Measurements from ENCODE around the gene CBR3.
A peak's percentile ranks its signal among the peaks of the same experiment; 100 is the strongest.

CBR3 gene

GRCh38 chr21:36134803-36135390 lies at the start of gene CBR3 (continued):
- TF ChIP-seq, protein P1, sequence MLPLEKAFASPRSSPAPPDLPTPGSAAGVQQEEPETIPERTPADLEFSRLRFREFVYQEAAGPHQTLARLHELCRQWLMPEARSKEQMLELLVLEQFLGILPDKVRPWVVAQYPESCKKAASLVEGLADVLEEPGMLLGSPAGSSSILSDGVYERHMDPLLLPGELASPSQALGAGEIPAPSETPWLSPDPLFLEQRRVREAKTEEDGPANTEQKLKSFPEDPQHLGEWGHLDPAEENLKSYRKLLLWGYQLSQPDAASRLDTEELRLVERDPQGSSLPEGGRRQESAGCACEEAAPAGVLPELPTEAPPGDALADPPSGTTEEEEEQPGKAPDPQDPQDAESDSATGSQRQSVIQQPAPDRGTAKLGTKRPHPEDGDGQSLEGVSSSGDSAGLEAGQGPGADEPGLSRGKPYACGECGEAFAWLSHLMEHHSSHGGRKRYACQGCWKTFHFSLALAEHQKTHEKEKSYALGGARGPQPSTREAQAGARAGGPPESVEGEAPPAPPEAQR (tag by site-specific recombination; IDR thresholded peaks at IDR 0.05), result no peak
- no peak for TF ChIP-seq TCF7L2 (IDR thresholded peaks at IDR 0.05; ENCODE audit: borderline replicate concordance, low read depth, low read length)
- TF ChIP-seq ZNF677 (tag by site-specific recombination; IDR thresholded peaks at IDR 0.05), result no peak
- TF ChIP-seq RBAK (tag by site-specific recombination; IDR thresholded peaks at IDR 0.05), result no peak
- 0 out of 2 replicates have a peak, but pooled peaks have one; percentile 13 for TF ChIP-seq ZNF416 (tag by site-specific recombination; IDR thresholded peaks at IDR 0.05)
- TF ChIP-seq KLF16 (tag by site-specific recombination; IDR thresholded peaks at IDR 0.05), result peak; percentile 14; the same call in 1 of the 2 replicates
- TF ChIP-seq, protein P2, sequence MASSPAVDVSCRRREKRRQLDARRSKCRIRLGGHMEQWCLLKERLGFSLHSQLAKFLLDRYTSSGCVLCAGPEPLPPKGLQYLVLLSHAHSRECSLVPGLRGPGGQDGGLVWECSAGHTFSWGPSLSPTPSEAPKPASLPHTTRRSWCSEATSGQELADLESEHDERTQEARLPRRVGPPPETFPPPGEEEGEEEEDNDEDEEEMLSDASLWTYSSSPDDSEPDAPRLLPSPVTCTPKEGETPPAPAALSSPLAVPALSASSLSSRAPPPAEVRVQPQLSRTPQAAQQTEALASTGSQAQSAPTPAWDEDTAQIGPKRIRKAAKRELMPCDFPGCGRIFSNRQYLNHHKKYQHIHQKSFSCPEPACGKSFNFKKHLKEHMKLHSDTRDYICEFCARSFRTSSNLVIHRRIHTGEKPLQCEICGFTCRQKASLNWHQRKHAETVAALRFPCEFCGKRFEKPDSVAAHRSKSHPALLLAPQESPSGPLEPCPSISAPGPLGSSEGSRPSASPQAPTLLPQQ (tag by site-specific recombination; IDR thresholded peaks at IDR 0.05), result peak; percentile 68
- TF ChIP-seq ZNF239 (tag by site-specific recombination; IDR thresholded peaks at IDR 0.05), result peak; percentile 84; the same call in 1 of the 2 replicates
- 0 out of 2 replicates have a peak, but pooled peaks have one; percentile 18 for TF ChIP-seq ZNF76 (tag by site-specific recombination; IDR thresholded peaks at IDR 0.05; ENCODE audit: borderline replicate concordance, low read depth)
- TF ChIP-seq YY1 (tag by site-specific recombination; IDR thresholded peaks at IDR 0.05), result peak; percentile 48; the same call in 1 of the 2 replicates
- peak; percentile 65 for TF ChIP-seq SP3 (tag by site-specific recombination; IDR thresholded peaks at IDR 0.05)
- 0 out of 2 replicates have a peak, but pooled peaks have one; percentile 6 for TF ChIP-seq ZNF629 (tag by site-specific recombination; IDR thresholded peaks at IDR 0.05)
- no peak for TF ChIP-seq ZNF747 (tag by site-specific recombination; IDR thresholded peaks at IDR 0.05)
- TF ChIP-seq, protein P3, sequence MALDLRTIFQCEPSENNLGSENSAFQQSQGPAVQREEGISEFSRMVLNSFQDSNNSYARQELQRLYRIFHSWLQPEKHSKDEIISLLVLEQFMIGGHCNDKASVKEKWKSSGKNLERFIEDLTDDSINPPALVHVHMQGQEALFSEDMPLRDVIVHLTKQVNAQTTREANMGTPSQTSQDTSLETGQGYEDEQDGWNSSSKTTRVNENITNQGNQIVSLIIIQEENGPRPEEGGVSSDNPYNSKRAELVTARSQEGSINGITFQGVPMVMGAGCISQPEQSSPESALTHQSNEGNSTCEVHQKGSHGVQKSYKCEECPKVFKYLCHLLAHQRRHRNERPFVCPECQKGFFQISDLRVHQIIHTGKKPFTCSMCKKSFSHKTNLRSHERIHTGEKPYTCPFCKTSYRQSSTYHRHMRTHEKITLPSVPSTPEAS (tag by site-specific recombination; IDR thresholded peaks at IDR 0.05), result peak; percentile 34; the same call in 1 of the 2 replicates
- peak; percentile 78; the same call in 1 of the 2 replicates for TF ChIP-seq ZSCAN23 (tag by site-specific recombination; IDR thresholded peaks at IDR 0.05)
- TF ChIP-seq SP2 (tag by site-specific recombination; IDR thresholded peaks at IDR 0.05), result peak; percentile 73
- TF ChIP-seq HOXD13 (CRISPR knock-in tag; IDR thresholded peaks at IDR 0.05; ENCODE audit: borderline replicate concordance), result no peak
- TF ChIP-seq ZNF184 (tag by site-specific recombination; IDR thresholded peaks at IDR 0.05), result 0 out of 2 replicates have a peak, but pooled peaks have one; percentile 5
- TF ChIP-seq, protein P4, sequence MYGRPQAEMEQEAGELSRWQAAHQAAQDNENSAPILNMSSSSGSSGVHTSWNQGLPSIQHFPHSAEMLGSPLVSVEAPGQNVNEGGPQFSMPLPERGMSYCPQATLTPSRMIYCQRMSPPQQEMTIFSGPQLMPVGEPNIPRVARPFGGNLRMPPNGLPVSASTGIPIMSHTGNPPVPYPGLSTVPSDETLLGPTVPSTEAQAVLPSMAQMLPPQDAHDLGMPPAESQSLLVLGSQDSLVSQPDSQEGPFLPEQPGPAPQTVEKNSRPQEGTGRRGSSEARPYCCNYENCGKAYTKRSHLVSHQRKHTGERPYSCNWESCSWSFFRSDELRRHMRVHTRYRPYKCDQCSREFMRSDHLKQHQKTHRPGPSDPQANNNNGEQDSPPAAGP (tag by site-specific recombination; IDR thresholded peaks at IDR 0.05), result peak; percentile 54; the same call in 1 of the 2 replicates
- TF ChIP-seq ZNF324 (tag by site-specific recombination; IDR thresholded peaks at IDR 0.05), result peak; percentile 79
- peak; percentile 12; the same call in 1 of the 2 replicates for TF ChIP-seq ZNF548 (tag by site-specific recombination; IDR thresholded peaks at IDR 0.05)
- peak; percentile 46; the same call in 1 of the 2 replicates for TF ChIP-seq ZNF24 (tag by site-specific recombination; IDR thresholded peaks at IDR 0.05)
- TF ChIP-seq PBX3 (CRISPR knock-in tag; IDR thresholded peaks at IDR 0.05), result 0 out of 2 replicates have a peak, but pooled peaks have one; percentile 24
- peak; percentile 50; the same call in 1 of the 2 replicates for TF ChIP-seq ZNF335 (tag by site-specific recombination; conservative IDR thresholded peaks at IDR 0.05)
- TF ChIP-seq SP7 (tag by site-specific recombination; IDR thresholded peaks at IDR 0.05), result peak; percentile 63; the same call in 1 of the 2 replicates
- TF ChIP-seq, protein P5, sequence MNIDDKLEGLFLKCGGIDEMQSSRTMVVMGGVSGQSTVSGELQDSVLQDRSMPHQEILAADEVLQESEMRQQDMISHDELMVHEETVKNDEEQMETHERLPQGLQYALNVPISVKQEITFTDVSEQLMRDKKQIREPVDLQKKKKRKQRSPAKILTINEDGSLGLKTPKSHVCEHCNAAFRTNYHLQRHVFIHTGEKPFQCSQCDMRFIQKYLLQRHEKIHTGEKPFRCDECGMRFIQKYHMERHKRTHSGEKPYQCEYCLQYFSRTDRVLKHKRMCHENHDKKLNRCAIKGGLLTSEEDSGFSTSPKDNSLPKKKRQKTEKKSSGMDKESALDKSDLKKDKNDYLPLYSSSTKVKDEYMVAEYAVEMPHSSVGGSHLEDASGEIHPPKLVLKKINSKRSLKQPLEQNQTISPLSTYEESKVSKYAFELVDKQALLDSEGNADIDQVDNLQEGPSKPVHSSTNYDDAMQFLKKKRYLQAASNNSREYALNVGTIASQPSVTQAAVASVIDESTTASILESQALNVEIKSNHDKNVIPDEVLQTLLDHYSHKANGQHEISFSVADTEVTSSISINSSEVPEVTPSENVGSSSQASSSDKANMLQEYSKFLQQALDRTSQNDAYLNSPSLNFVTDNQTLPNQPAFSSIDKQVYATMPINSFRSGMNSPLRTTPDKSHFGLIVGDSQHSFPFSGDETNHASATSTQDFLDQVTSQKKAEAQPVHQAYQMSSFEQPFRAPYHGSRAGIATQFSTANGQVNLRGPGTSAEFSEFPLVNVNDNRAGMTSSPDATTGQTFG (tag by site-specific recombination; IDR thresholded peaks at IDR 0.05; ENCODE audit: borderline replicate concordance), result peak; percentile 29; the same call in 1 of the 2 replicates
